Raji (cell line): ENCODE results near the gene TMEM9.

Experiments used
- POLR2A ChIP-seq: IDR thresholded peaks from 2 replicates; pipeline ENCODE4 v1.6.1; 2011; ENCODE audit warnings: low read depth, low read length, control low read depth; ENCODE audit not compliant: insufficient read depth

The TMEM9 gene

GRCh38 chr1:201126832-201127754 lies 27.2 kb downstream of the TMEM9 start, which contains the start of gene ASCL5:
ASCL5 (minus strand) TSS chr1:201127184; CDS start chr1:201115372, 11,812 bp downstream.
- no peak for TF ChIP-seq POLR2A

GRCh38 chr1:201126463-201126831 lies 27.8 kb downstream of the TMEM9 start:
- TF ChIP-seq POLR2A: no peak

GRCh38 chr1:201125800-201126199 lies 28.5 kb downstream of the TMEM9 start:
- no peak for TF ChIP-seq POLR2A

- TF ChIP-seq POLR2A: no peak
Observed at GRCh38 chr1:201125019-201125418, 29.3 kb downstream of the TMEM9 start.

- TF ChIP-seq POLR2A: no peak
Observed at GRCh38 chr1:201123866-201124265, 30.4 kb downstream of the TMEM9 start.

- no peak for TF ChIP-seq POLR2A
Observed at GRCh38 chr1:201122321-201122957, 31.8 kb downstream of the TMEM9 start.

GRCh38 chr1:201119206-201120197 lies 34.8 kb downstream of the TMEM9 start:
- no peak for TF ChIP-seq POLR2A

- TF ChIP-seq POLR2A: no peak
Observed at GRCh38 chr1:201116091-201116490, 38.2 kb downstream of the TMEM9 start.

- TF ChIP-seq POLR2A: no peak
Observed at GRCh38 chr1:201115390-201115937, 38.8 kb downstream of the TMEM9 start.

- TF ChIP-seq POLR2A: no peak
Observed at GRCh38 chr1:201114245-201115131, 39.8 kb downstream of the TMEM9 start.

GRCh38 chr1:201113451-201114244 lies 40.6 kb downstream of the TMEM9 start:
- no peak for TF ChIP-seq POLR2A

- no peak for TF ChIP-seq POLR2A
Observed at GRCh38 chr1:201112926-201113325, 41.3 kb downstream of the TMEM9 start.

- TF ChIP-seq POLR2A: no peak
Observed at GRCh38 chr1:201112173-201112731, 42.0 kb downstream of the TMEM9 start, which contains the start of gene CACNA1S. CACNA1S (minus strand) TSS chr1:201112426; CDS start chr1:201112339, 87 bp downstream.
